OCI-M2 (cell line): ENCODE results near the gene ALAD.

Experiments used
- DNase-seq: peaks from one replicate; lab custom pipeline; 2025; ENCODE audit not compliant: unreplicated experiment; lab: John Stamatoyannopoulos, UW

The ALAD gene

GRCh38 chr9:113350107-113350661, 50.9 kb downstream of the ALAD start:
- DNase-seq: no peak

- no peak for DNase-seq
Measured at GRCh38 chr9:113349445-113350094, 51.5 kb downstream of the ALAD start, which contains the start of gene BSPRY. Gene BSPRY (plus strand): TSS chr9:113349541. CDS start chr9:113349580, 39 bp downstream.

- DNase-seq: no peak
Measured at GRCh38 chr9:113349066-113349444, 52.0 kb downstream of the ALAD start.

GRCh38 chr9:113348437-113348836, 52.6 kb downstream of the ALAD start:
- DNase-seq: no peak

GRCh38 chr9:113345671-113346070, 55.4 kb downstream of the ALAD start:
- DNase-seq: no peak

GRCh38 chr9:113345190-113345589, 55.9 kb downstream of the ALAD start:
- DNase-seq: no peak

GRCh38 chr9:113343732-113344231, 57.3 kb downstream of the ALAD start:
- no peak for DNase-seq

- no peak for DNase-seq
Measured at GRCh38 chr9:113341712-113342410, 59.2 kb downstream of the ALAD start.

GRCh38 chr9:113340011-113340699, 60.9 kb downstream of the ALAD start, which contains the start of gene WDR31:
Gene WDR31 (minus strand): TSS chr9:113340275. CDS start chr9:113332022, 8,253 bp downstream.
- peak; percentile 30 for DNase-seq

- DNase-seq: no peak
Measured at GRCh38 chr9:113337714-113338113, 63.4 kb downstream of the ALAD start.
